SK-N-SH treated with all-trans-retinoic acid at 6 μM for 48 hours (cell line): Measurements from ENCODE around the gene HTT.

ENCODE experiments used
- ARNTL ChIP-seq: fragments of 450-650 bp; formaldehyde crosslinking; IDR thresholded peaks from 2 replicates; pipeline ENCODE4 v1.5.0; 2020; ENCODE audit warnings: low read depth, mild to moderate bottlenecking, moderate library complexity, borderline replicate concordance
- BACH2 ChIP-seq: fragments of 250-450 bp; sonication (Bioruptor Pico); IDR thresholded peaks from 2 replicates; pipeline ENCODE4 v1.9.0; 2021; ENCODE audit warnings: mild to moderate bottlenecking, borderline replicate concordance
- CSRNP3 ChIP-seq: fragments of 250-450 bp; sonication (Bioruptor Pico); IDR thresholded peaks from 2 replicates; pipeline ENCODE4 v1.5.1; 2021; ENCODE audit warnings: mild to moderate bottlenecking, moderate library complexity
- GLIS3 ChIP-seq: fragments of 250-450 bp; sonication (Bioruptor Pico); IDR thresholded peaks from 2 replicates; pipeline ENCODE4 v1.5.0; 2020; ENCODE audit warnings: mild to moderate bottlenecking, moderate library complexity
- OSR1 ChIP-seq: fragments of 250-450 bp; sonication (Bioruptor Pico); IDR thresholded peaks from 2 replicates; pipeline ENCODE4 v1.8.0; 2022; ENCODE audit warnings: moderate library complexity, mild to moderate bottlenecking, inconsistent platforms
- PATZ1 ChIP-seq: fragments of 250-450 bp; sonication (Bioruptor Pico); IDR thresholded peaks from 2 replicates; pipeline ENCODE4 v1.8.0; 2020; ENCODE audit warnings: mild to moderate bottlenecking, moderate library complexity, borderline replicate concordance
- PPARA ChIP-seq: fragments of 250-450 bp; sonication (Bioruptor Pico); IDR thresholded peaks from 2 replicates; pipeline ENCODE4 v1.5.0; 2020; ENCODE audit warnings: mild to moderate bottlenecking, borderline replicate concordance
- RARB ChIP-seq: fragments of 250-450 bp; sonication (Bioruptor Pico); IDR thresholded peaks from 2 replicates; pipeline ENCODE4 v1.8.0; 2021; ENCODE audit warnings: mild to moderate bottlenecking, moderate library complexity
- TCF4 ChIP-seq: fragments of 250-450 bp; sonication (Bioruptor Pico); IDR thresholded peaks from 2 replicates; pipeline ENCODE4 v1.8.0; 2021; ENCODE audit warnings: mild to moderate bottlenecking, moderate library complexity, borderline replicate concordance
- TSHZ2 ChIP-seq: fragments of 250-450 bp; sonication (Bioruptor Pico); IDR thresholded peaks from 2 replicates; pipeline ENCODE4 v1.5.0; 2020; ENCODE audit warnings: mild to moderate bottlenecking, moderate library complexity
- ZC3H10 ChIP-seq: fragments of 250-450 bp; sonication (Bioruptor Pico); IDR thresholded peaks from 2 replicates; pipeline ENCODE4 v1.5.1; 2021; ENCODE audit warnings: mild to moderate bottlenecking, moderate library complexity
- ZFP3 ChIP-seq: fragments of 250-450 bp; sonication (Bioruptor Pico); IDR thresholded peaks from 2 replicates; pipeline ENCODE4 v1.5.0; 2020; ENCODE audit warnings: mild to moderate bottlenecking, moderate library complexity
- ZFP30 ChIP-seq: fragments of 450-650 bp; formaldehyde crosslinking; IDR thresholded peaks from 2 replicates; pipeline ENCODE4 v1.5.0; 2022; ENCODE audit warnings: mild to moderate bottlenecking, moderate library complexity
- ZNF565 ChIP-seq: fragments of 450-650 bp; formaldehyde crosslinking; conservative IDR thresholded peaks from 2 replicates; pipeline ENCODE4 v1.5.0; 2020; ENCODE audit warnings: low read depth, mild to moderate bottlenecking, moderate library complexity

- no peak for TF ChIP-seq PATZ1 (CRISPR knock-in tag)
- no peak for TF ChIP-seq GLIS3 (CRISPR knock-in tag)
- TF ChIP-seq ARNTL (CRISPR knock-in tag) = no peak
- no peak for TF ChIP-seq ZNF565
- no peak for TF ChIP-seq ZFP3 (CRISPR knock-in tag)
- TF ChIP-seq CSRNP3 (CRISPR knock-in tag) = no peak
- TF ChIP-seq ZFP30 (CRISPR knock-in tag) = no peak
- TF ChIP-seq PPARA (CRISPR knock-in tag) = no peak
- TF ChIP-seq OSR1 (CRISPR knock-in tag) = no peak
- no peak for TF ChIP-seq RARB
- no peak for TF ChIP-seq TCF4 (CRISPR knock-in tag)
- TF ChIP-seq BACH2 = no peak
- no peak for TF ChIP-seq ZC3H10
- no peak for TF ChIP-seq TSHZ2 (CRISPR knock-in tag)
Observed at GRCh38 chr4:3225071-3225850, 150.8 kb downstream of the HTT start.
